Measurements from ENCODE around the gene NUP214.

GRCh38 chr9:131103535-131103934, 21.9 kb upstream of the NUP214 start:
- no peak for TF ChIP-seq CTCF (conservative IDR thresholded peaks at IDR 0.05; ENCODE audit: low read depth, low read length)
- TF ChIP-seq EZH2 (IDR thresholded peaks at IDR 0.05; ENCODE audit: borderline replicate concordance, low read depth, low read length, poor library complexity, severe bottlenecking): no peak
